Activated naive CD4-positive, alpha-beta T cell treated with anti-CD3 and anti-CD28 coated beads, Interleukin-2, amount 50 U/mL, for 16 hours (primary cell): ENCODE results near the gene JARID2.
"Not testable (repeated sequence)": the region's sequence is repeated elsewhere in the genome, so short reads cannot be mapped to it uniquely, and the experiment has no call there.

Experiments used
- DNase-seq: peaks from one replicate; pipeline ENCODE4 v3.0.0-alpha.2; 2020

JARID2 gene

GRCh38 chr6:15405129-15406068 lies 159.5 kb downstream of the JARID2 start:
- no peak for DNase-seq

- no peak for DNase-seq
These were observed 160.6 kb downstream of the JARID2 start for GRCh38 chr6:15406452-15406851.

GRCh38 chr6:15408008-15408407 lies 162.1 kb downstream of the JARID2 start:
- DNase-seq: no peak

- no peak for DNase-seq
These were observed 162.9 kb downstream of the JARID2 start for GRCh38 chr6:15408758-15409157.

- DNase-seq: no peak
These were observed 163.6 kb downstream of the JARID2 start for GRCh38 chr6:15409301-15410125.

- no peak for DNase-seq
These were observed 164.2 kb downstream of the JARID2 start for GRCh38 chr6:15410126-15410391.

- DNase-seq: no peak
These were observed 164.9 kb downstream of the JARID2 start for GRCh38 chr6:15410752-15411151.

GRCh38 chr6:15411766-15412165 lies 165.9 kb downstream of the JARID2 start:
- no peak for DNase-seq

GRCh38 chr6:15412767-15413166 lies 166.9 kb downstream of the JARID2 start:
- no peak for DNase-seq

GRCh38 chr6:15413466-15414234 lies 167.8 kb downstream of the JARID2 start:
- no peak for DNase-seq

GRCh38 chr6:15414235-15414612 lies 168.4 kb downstream of the JARID2 start:
- no peak for DNase-seq

GRCh38 chr6:15415622-15416021 lies 169.8 kb downstream of the JARID2 start:
- not testable (repeated sequence) for DNase-seq

GRCh38 chr6:15416932-15417509 lies 171.2 kb downstream of the JARID2 start:
- DNase-seq: no peak

- peak; percentile 33 for DNase-seq
These were observed 171.9 kb downstream of the JARID2 start for GRCh38 chr6:15417811-15418210.

GRCh38 chr6:15419493-15419892 lies 173.6 kb downstream of the JARID2 start:
- no peak for DNase-seq

GRCh38 chr6:15420959-15421438 lies 175.1 kb downstream of the JARID2 start:
- no peak for DNase-seq

- no peak for DNase-seq
These were observed 176.3 kb downstream of the JARID2 start for GRCh38 chr6:15421945-15422733.

- DNase-seq: no peak
These were observed 177.6 kb downstream of the JARID2 start for GRCh38 chr6:15423286-15423993.

GRCh38 chr6:15425947-15426346 lies 180.1 kb downstream of the JARID2 start:
- no peak for DNase-seq

GRCh38 chr6:15426395-15426794 lies 180.5 kb downstream of the JARID2 start:
- no peak for DNase-seq

- no peak for DNase-seq
These were observed 181.0 kb downstream of the JARID2 start for GRCh38 chr6:15426901-15427300.
